ENCODE measurements around the gene NANOGP8. TPM values are rescaled to one million over a fixed set of nuclear protein-coding genes. Genes with fewer than 3 reads are reported as not detected.

NANOGP8 gene
- total RNA-seq, 1 experiment from 2014 or later: not detected

- no peak overlapping the region for H3K4me3 ChIP-seq (ENCODE audit: low read length)
- H3K27ac ChIP-seq (ENCODE audit: low read length): peak overlapping the region; percentile 31; the same call in 1 of the 2 replicates
- DNase-seq: peak; percentile 77
- no peaks in the 10 kb centered on the region for H3K36me3 ChIP-seq (ENCODE audit: insufficient read depth, low read length)
- peak overlapping the region; percentile 57 for H3K4me2 ChIP-seq (ENCODE audit: low read depth, low read length, poor library complexity, severe bottlenecking)
- H3K79me2 ChIP-seq (ENCODE audit: low read length): no peaks in the 10 kb centered on the region
- no peak overlapping the region for H3K9ac ChIP-seq (ENCODE audit: low read length)
- peaks cover 16% of the 10 kb centered on the region for H3K4me1 ChIP-seq (ENCODE audit: low read length)
- no peaks in the 10 kb centered on the region for H3K9me2 ChIP-seq (replicated peaks; ENCODE audit: insufficient read depth, low read length)
- H2AFZ ChIP-seq (ENCODE audit: low read length): no peak overlapping the region; the same call in 1 of the 2 replicates
- no peaks in the 10 kb centered on the region for H3K27me3 ChIP-seq (ENCODE audit: low read length)
- no peaks in the 10 kb centered on the region for H4K20me1 ChIP-seq (ENCODE audit: insufficient read depth, low read depth, low read length)
- H3K9me3 ChIP-seq (ENCODE audit: low read length): no peaks in the 10 kb centered on the region
Measured at GRCh38 chr15:35043373-35044095, 41.6 kb downstream of the NANOGP8 start.

DNA sequence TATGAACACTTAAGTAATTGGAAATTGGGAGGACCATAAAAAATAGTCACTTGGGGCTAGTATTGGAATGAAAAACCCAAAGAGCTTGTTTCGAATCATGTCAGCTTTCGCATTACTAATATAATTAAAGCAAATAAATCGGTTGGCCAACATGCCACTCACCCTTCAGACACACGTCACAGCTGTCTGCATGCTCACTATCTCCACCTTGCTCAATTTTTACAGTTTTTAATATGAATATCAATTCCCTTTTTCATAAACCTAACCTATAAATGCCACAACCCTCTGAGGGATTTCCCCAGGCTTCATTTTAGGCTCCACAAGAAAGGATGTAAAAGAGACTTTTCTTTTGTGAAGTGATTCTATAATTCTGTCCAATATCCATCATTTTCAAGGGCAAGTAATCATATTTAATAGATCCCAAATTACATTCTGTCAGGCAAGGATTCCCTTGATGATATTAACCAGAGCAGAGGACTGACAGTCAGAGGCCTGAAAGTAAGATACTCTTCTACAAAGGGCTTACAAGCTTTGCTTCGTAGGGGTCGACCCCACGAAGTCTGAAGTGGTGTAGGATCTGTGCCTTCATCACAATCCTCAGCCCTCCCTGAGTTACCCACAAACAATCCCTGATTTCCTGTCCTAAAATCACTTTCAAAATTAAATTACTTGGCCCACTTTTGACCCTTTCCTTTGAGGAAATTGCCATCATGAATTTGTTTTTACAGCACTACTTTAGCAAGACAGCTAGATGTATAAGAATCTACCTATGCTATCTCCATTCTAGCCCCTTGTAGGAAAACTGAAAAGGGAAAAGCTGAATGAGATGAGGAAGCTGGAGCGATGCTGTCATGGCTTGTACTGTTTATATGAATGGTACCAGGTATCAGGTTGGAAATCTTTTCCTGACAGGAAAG, 44.5 kb downstream of the NANOGP8 start:
- Histone ChIP-seq H2AFZ (ENCODE audit: low read length) (no peak overlapping the region), H3K36me3 (ENCODE audit: insufficient read depth, low read length) (no peaks in the 10 kb centered on the region), H4K20me1 (ENCODE audit: insufficient read depth, low read depth, low read length) (no peaks in the 10 kb centered on the region), H3K4me1 (ENCODE audit: low read length) (peaks cover 16% of the 10 kb centered on the region), H3K9me2 (replicated peaks; ENCODE audit: insufficient read depth, low read length) (no peaks in the 10 kb centered on the region), H3K4me3 (ENCODE audit: low read length) (no peak overlapping the region), H3K9me3 (ENCODE audit: low read length) (no peaks in the 10 kb centered on the region), H3K79me2 (ENCODE audit: low read length) (no peaks in the 10 kb centered on the region), H3K9ac (ENCODE audit: low read length) (no peak overlapping the region), H3K27ac (ENCODE audit: low read length) (no peak overlapping the region), H3K4me2 (ENCODE audit: low read depth, low read length, poor library complexity, severe bottlenecking) (no peak overlapping the region), H3K27me3 (ENCODE audit: low read length) (no peaks in the 10 kb centered on the region)
- no peak for DNase-seq

- H3K4me1 ChIP-seq (ENCODE audit: low read length): peaks cover 10% of the 10 kb centered on the region
- no peaks in the 10 kb centered on the region for H3K9me3 ChIP-seq (ENCODE audit: low read length)
- H3K9ac ChIP-seq (ENCODE audit: low read length): no peak overlapping the region
- no peaks in the 10 kb centered on the region for H3K9me2 ChIP-seq (replicated peaks; ENCODE audit: insufficient read depth, low read length)
- no peak for DNase-seq
- H3K79me2 ChIP-seq (ENCODE audit: low read length): no peaks in the 10 kb centered on the region
- H3K27me3 ChIP-seq (ENCODE audit: low read length): no peaks in the 10 kb centered on the region
- H4K20me1 ChIP-seq (ENCODE audit: insufficient read depth, low read depth, low read length): no peaks in the 10 kb centered on the region
- no peak overlapping the region for H3K27ac ChIP-seq (ENCODE audit: low read length)
- H3K36me3 ChIP-seq (ENCODE audit: insufficient read depth, low read length): no peaks in the 10 kb centered on the region
- no peak overlapping the region for H2AFZ ChIP-seq (ENCODE audit: low read length)
- H3K4me3 ChIP-seq (ENCODE audit: low read length): no peak overlapping the region
- H3K4me2 ChIP-seq (ENCODE audit: low read depth, low read length, poor library complexity, severe bottlenecking): no peak overlapping the region
Measured at GRCh38 chr15:35038626-35039451, 46.3 kb downstream of the NANOGP8 start.

Other genes with a start within 250 kb of the NANOGP8 start
- 27.1 and 51.4 TPM in 2 replicates for gene AQR, start 115.6 kb downstream of the NANOGP8 start, total RNA-seq (2014; rRNA removed; shearing (Covaris generic); ENCODE audit: low replicate concordance)
- 22.3 and 47.5 TPM in 2 replicates for gene ZNF770, start 97.0 kb downstream of the NANOGP8 start, total RNA-seq (2014; rRNA removed; shearing (Covaris generic); ENCODE audit: low replicate concordance)

Measured in Karpas-422 (cell line).